Neural progenitor cell (in vitro differentiated cells): ENCODE results near the gene DNMT1. TPM values are rescaled to one million over a fixed set of nuclear protein-coding genes. Genes with fewer than 3 reads are reported as not detected.

Source experiments
- DNase-seq: peaks from one replicate; pipeline ENCODE4 v3.0.0-alpha.2; 2016; ENCODE audit warnings: low spot score
- H2AFZ ChIP-seq: fragments of 200-600 bp; sonication (generic); replicated peaks from 2 replicates; pipeline ENCODE4 v1.6.1; 2016; ENCODE audit warnings: antibody characterized with exemption
- H3F3A ChIP-seq: fragments of 200-600 bp; sonication (generic); 2 replicates; pipeline ENCODE4 v1.6.1; 2016; ENCODE audit warnings: antibody characterized with exemption, low read depth
- H3K27ac ChIP-seq: fragments of 200-600 bp; sonication (generic); 2 replicates; pipeline ENCODE4 v1.5.1; 2016; ENCODE audit warnings: mild to moderate bottlenecking
- H3K27me3 ChIP-seq: fragments of 200-600 bp; sonication (generic); 2 replicates; pipeline ENCODE4 v1.6.1; 2016; ENCODE audit warnings: mild to moderate bottlenecking, moderate library complexity
- H3K36me3 ChIP-seq: fragments of 200-600 bp; sonication (generic); 2 replicates; pipeline ENCODE4 v1.5.1; 2016
- H3K4me1 ChIP-seq: fragments of 200-600 bp; sonication (generic); 2 replicates; pipeline ENCODE4 v1.6.1; 2016; ENCODE audit warnings: mixed run types
- H3K4me2 ChIP-seq: fragments of 200-600 bp; sonication (generic); 2 replicates; pipeline ENCODE4 v1.6.1; 2016
- H3K4me3 ChIP-seq: fragments of 200-600 bp; sonication (generic); 2 replicates; pipeline ENCODE4 v1.5.1; 2016
- H3K79me2 ChIP-seq: fragments of 200-600 bp; sonication (generic); 2 replicates; pipeline ENCODE4 v1.6.1; 2016; ENCODE audit warnings: low read depth
- H3K9ac ChIP-seq: fragments of 200-600 bp; sonication (generic); 2 replicates; pipeline ENCODE4 v1.6.1; 2016
- H3K9me3 ChIP-seq: fragments of 200-600 bp; sonication (generic); 2 replicates; pipeline ENCODE4 v1.5.1; 2016; ENCODE audit warnings: low read depth
- H4K20me1 ChIP-seq: fragments of 200-600 bp; sonication (generic); 2 replicates; pipeline ENCODE4 v1.6.1; 2016; ENCODE audit warnings: low read depth
- H3K27ac Mint-ChIP-seq: 3 replicates; pipeline ENCODE4 v1.8.0; 2021; ENCODE audit warnings: mixed read lengths
- H3K27me3 Mint-ChIP-seq: 2 replicates; pipeline ENCODE4 v1.8.0; 2022; ENCODE audit warnings: low read depth, mild to moderate bottlenecking, inconsistent platforms, moderate library complexity, mixed read lengths; ENCODE audit not compliant: insufficient read depth
- H3K36me3 Mint-ChIP-seq: 3 replicates; pipeline ENCODE4 v1.8.0; 2021; ENCODE audit warnings: mixed read lengths
- H3K4me1 Mint-ChIP-seq: 3 replicates; pipeline ENCODE4 v1.8.0; 2021; ENCODE audit warnings: mixed read lengths
- H3K4me3 Mint-ChIP-seq: 3 replicates; pipeline ENCODE4 v1.8.0; 2021; ENCODE audit warnings: mild to moderate bottlenecking, moderate library complexity, mixed read lengths
- H3K9me3 Mint-ChIP-seq: 3 replicates; pipeline ENCODE4 v1.8.0; 2020; ENCODE audit warnings: mixed read lengths
- CTCF ChIP-seq: fragments of 200-600 bp; sonication (generic); IDR thresholded peaks from 2 replicates; pipeline ENCODE4 v1.5.1; 2017; ENCODE audit warnings: antibody characterized with exemption, mild to moderate bottlenecking
- EZH2 ChIP-seq: fragments of 200-600 bp; sonication (generic); IDR thresholded peaks from 2 replicates; pipeline ENCODE4 v1.6.1; 2017; ENCODE audit warnings: antibody characterized with exemption, mild to moderate bottlenecking, moderate library complexity
- EZH2phosphoT487 ChIP-seq: fragments of 200-600 bp; sonication (generic); IDR thresholded peaks from 2 replicates; pipeline ENCODE4 v1.6.1; 2017; ENCODE audit warnings: antibody characterized with exemption
- total RNA-seq: library from RNA; depleted of rRNA; stranded (reverse); fragments of >200 nt; gene quantifications from 2 replicates; pipeline ENCODE4 v1.2.3, GENCODE V29; 2015; ENCODE audit warnings: low replicate concordance

DNMT1 gene
- total RNA-seq, 1 donor from 2014 or later: 203 TPM

- Mint-ChIP-seq H3K27ac (no peak overlapping the region), H3K9me3 (no peaks in the 10 kb centered on the region)
- H3K4me2 ChIP-seq: no peak overlapping the region
Observed at GRCh38 chr19:10190026-10190425, 4.7 kb downstream of the DNMT1 start.

DNA sequence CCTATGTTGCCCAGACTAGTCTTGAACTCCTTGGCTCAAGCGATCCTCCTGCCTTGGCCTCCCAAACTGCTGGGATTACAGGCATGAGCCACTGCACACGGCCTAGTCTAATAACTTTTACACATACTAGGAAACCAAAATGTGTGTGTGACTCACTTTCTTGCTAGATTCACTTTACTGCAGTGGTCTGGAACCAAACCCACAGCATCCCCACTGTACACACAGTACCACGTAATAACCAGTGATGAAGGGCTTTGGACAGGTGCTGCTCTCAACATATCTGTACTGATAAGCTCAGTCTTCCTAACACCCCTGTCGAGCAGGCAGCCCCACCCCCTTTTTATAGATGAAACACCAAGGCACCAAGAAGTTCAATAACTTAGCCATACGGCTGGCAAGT, 5.1 kb downstream of the DNMT1 start:
- Histone ChIP-seq H2AFZ (no peak overlapping the region), H4K20me1 (peaks cover 80% of the 10 kb centered on the region), H3F3A (peaks cover 7% of the 10 kb centered on the region), H3K4me2 (no peak overlapping the region), H3K4me1 (peaks cover 3% of the 10 kb centered on the region), H3K4me3 (no peak overlapping the region), H3K9me3 (no peaks in the 10 kb centered on the region), H3K79me2 (peaks cover 100% of the 10 kb centered on the region), H3K36me3 (no peaks in the 10 kb centered on the region), H3K27ac (no peak overlapping the region), H3K9ac (no peak overlapping the region), H3K27me3 (no peaks in the 10 kb centered on the region)
- no peak for DNase-seq
- TF ChIP-seq CTCF: no peak
- TF ChIP-seq EZH2: no peak
- no peak for TF ChIP-seq EZH2phosphoT487
- Mint-ChIP-seq H3K4me1 (peaks cover 8% of the 10 kb centered on the region), H3K4me3 (peak overlapping the region; percentile 41), H3K27me3 (no peaks in the 10 kb centered on the region), H3K27ac (no peak overlapping the region), H3K9me3 (no peaks in the 10 kb centered on the region), H3K36me3 (peaks cover 10% of the 10 kb centered on the region)

More at GRCh38 chr19:10190026-10190425, 4.7 kb downstream of the DNMT1 start:
- Mint-ChIP-seq H3K27me3 (no peaks in the 10 kb centered on the region), H3K4me3 (peak overlapping the region; percentile 41), H3K4me1 (peaks cover 8% of the 10 kb centered on the region), H3K36me3 (peaks cover 10% of the 10 kb centered on the region)
- Histone ChIP-seq H3K9ac (no peak overlapping the region), H3K36me3 (no peaks in the 10 kb centered on the region), H3K27ac (no peak overlapping the region), H4K20me1 (peaks cover 75% of the 10 kb centered on the region), H3F3A (peaks cover 7% of the 10 kb centered on the region), H3K79me2 (peaks cover 97% of the 10 kb centered on the region), H3K4me1 (peaks cover 3% of the 10 kb centered on the region), H3K9me3 (no peaks in the 10 kb centered on the region), H3K27me3 (no peaks in the 10 kb centered on the region), H2AFZ (no peak overlapping the region), H3K4me3 (no peak overlapping the region)
- DNase-seq: no peak
- no peak for TF ChIP-seq CTCF
- TF ChIP-seq EZH2: no peak
- TF ChIP-seq EZH2phosphoT487: no peak

GRCh38 chr19:10187315-10187714, 7.4 kb downstream of the DNMT1 start:
- no peaks in the 10 kb centered on the region for H3K9me3 ChIP-seq
- TF ChIP-seq EZH2phosphoT487: no peak
- TF ChIP-seq CTCF: no peak
- no peak for TF ChIP-seq EZH2
- DNase-seq: no peak
- H4K20me1 ChIP-seq: peaks cover 91% of the 10 kb centered on the region
- H3K27me3 ChIP-seq: no peaks in the 10 kb centered on the region
- Mint-ChIP-seq H3K27me3 (no peaks in the 10 kb centered on the region), H3K4me1 (no peaks in the 10 kb centered on the region), H3K36me3 (peaks cover 16% of the 10 kb centered on the region), H3K27ac (no peak overlapping the region), H3K4me3 (no peak overlapping the region), H3K9me3 (no peaks in the 10 kb centered on the region)
- H2AFZ ChIP-seq: no peak overlapping the region
- peaks cover 100% of the 10 kb centered on the region for H3K79me2 ChIP-seq
- no peak overlapping the region for H3K4me3 ChIP-seq
- no peaks in the 10 kb centered on the region for H3K36me3 ChIP-seq
- H3K4me1 ChIP-seq: no peaks in the 10 kb centered on the region
- H3K27ac ChIP-seq: no peak overlapping the region
- H3F3A ChIP-seq: peaks cover 7% of the 10 kb centered on the region
- H3K9ac ChIP-seq: no peak overlapping the region
- no peak overlapping the region for H3K4me2 ChIP-seq
